ENCODE results near the gene ZNF175. TPM values are rescaled to one million over a fixed set of nuclear protein-coding genes. Genes with fewer than 3 reads are reported as not detected.

The ZNF175 gene
- total and polyA plus RNA-seq, 2 donors (not counting 3 experiments of a cell fraction or from before 2014, with no cell fraction given) = 4.9 to 16.5 TPM

DNA sequence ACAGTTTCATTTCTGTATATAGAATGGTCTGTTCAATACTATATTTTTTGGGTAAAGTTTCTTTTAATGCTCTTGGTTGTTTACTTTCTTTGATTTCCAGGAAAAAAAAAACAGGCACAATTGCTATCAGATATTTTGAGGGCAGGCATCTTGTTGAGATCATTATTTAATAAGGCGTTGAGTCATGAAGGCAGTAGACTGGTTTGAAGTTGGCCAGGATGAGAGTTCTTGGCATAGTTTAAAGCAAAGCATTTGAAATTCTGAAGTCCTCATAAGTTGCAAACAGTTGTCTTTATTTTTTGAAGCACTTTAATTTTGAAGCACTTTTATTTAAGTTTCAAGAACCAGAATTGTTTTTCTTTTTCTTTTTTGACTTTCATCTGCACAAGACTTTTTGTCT, 2.6 kb upstream of the ZNF175 start:
- no TSS peak for BruUV-seq (replicated peaks)
- TF ChIP-seq FOS (IDR thresholded peaks at IDR 0.05; ENCODE audit: borderline replicate concordance, insufficient read depth, low read length) (no peak), POLR2AphosphoS5 (IDR thresholded peaks at IDR 0.05; ENCODE audit: insufficient read depth, low read depth, low read length) (no peak), MYC (IDR thresholded peaks at IDR 0.05; ENCODE audit: low read depth, low read length) (no peak), GATA2 (IDR thresholded peaks at IDR 0.05; ENCODE audit: insufficient read depth, insufficient read length, low read depth, low read length) (no peak), EZH2 (IDR thresholded peaks at IDR 0.05; ENCODE audit: borderline replicate concordance, low read depth, low read length, severe bottlenecking) (no peak), MAX (IDR thresholded peaks at IDR 0.05; ENCODE audit: insufficient read depth, insufficient read length) (no peak), POLR2A (IDR thresholded peaks at IDR 0.05; ENCODE audit: low read depth, low read length) (no peak), JUN (IDR thresholded peaks at IDR 0.05; ENCODE audit: borderline replicate concordance, insufficient read depth, insufficient read length, low read depth) (no peak)
- TF ChIP-seq, protein P1, sequence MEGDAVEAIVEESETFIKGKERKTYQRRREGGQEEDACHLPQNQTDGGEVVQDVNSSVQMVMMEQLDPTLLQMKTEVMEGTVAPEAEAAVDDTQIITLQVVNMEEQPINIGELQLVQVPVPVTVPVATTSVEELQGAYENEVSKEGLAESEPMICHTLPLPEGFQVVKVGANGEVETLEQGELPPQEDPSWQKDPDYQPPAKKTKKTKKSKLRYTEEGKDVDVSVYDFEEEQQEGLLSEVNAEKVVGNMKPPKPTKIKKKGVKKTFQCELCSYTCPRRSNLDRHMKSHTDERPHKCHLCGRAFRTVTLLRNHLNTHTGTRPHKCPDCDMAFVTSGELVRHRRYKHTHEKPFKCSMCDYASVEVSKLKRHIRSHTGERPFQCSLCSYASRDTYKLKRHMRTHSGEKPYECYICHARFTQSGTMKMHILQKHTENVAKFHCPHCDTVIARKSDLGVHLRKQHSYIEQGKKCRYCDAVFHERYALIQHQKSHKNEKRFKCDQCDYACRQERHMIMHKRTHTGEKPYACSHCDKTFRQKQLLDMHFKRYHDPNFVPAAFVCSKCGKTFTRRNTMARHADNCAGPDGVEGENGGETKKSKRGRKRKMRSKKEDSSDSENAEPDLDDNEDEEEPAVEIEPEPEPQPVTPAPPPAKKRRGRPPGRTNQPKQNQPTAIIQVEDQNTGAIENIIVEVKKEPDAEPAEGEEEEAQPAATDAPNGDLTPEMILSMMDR (IDR thresholded peaks at IDR 0.05; ENCODE audit: extremely low read depth in 1 of 2, insufficient read depth in 1 of 2, low read depth in 1 of 2, low read length in 2 of 2) = no peak
- ChIA-PET POLR2A (no interaction called here), CTCF (interaction anchor here (0.7 kb wide), 1 partner anchor 69 kb away, joined by 3 read pairs; no protein-coding TSS in a partner anchor)
- Histone ChIP-seq H3K27me3 (ENCODE audit: control insufficient read depth in 2 of 2, insufficient read depth in 2 of 2, low read length in 2 of 2) (peaks cover 12 to 29% of the 10 kb centered on the region in 2 experiments), H3K27ac (ENCODE audit: insufficient read depth, low read depth, low read length) (no peak overlapping the region), H3K4me2 (ENCODE audit: insufficient read depth, low read length) (no peak overlapping the region), H3K4me3 (replicated peaks in 1 of 3; ENCODE audit: insufficient read depth in 1 of 3, low read depth in 1 of 3, low read length in 3 of 3) (no peak overlapping the region), H3K9ac (replicated peaks; ENCODE audit: extremely low read depth, insufficient read depth, low read length) (no peak overlapping the region), H3K79me2 (ENCODE audit: control insufficient read depth, insufficient read depth, low read length) (peaks cover 14% of the 10 kb centered on the region), H2AFZ (ENCODE audit: low read depth, low read length) (no peak overlapping the region), H3K9me1 (replicated peaks; ENCODE audit: control insufficient read depth, extremely low read depth, insufficient read depth, low read length) (no peaks in the 10 kb centered on the region), H4K20me1 (replicated peaks; ENCODE audit: control insufficient read depth, extremely low read depth, insufficient read depth, low read length) (no peaks in the 10 kb centered on the region), H3K9me3 (replicated peaks; ENCODE audit: control insufficient read depth, insufficient read depth, low read length) (no peaks in the 10 kb centered on the region), H3K36me3 (ENCODE audit: control insufficient read depth in 2 of 2, extremely low read depth in 1 of 2, insufficient read depth in 2 of 2, low read length in 2 of 2) (peaks cover 0 to 2% of the 10 kb centered on the region in 2 experiments), H3K4me1 (ENCODE audit: control insufficient read depth, extremely low read depth, insufficient read depth, low read length) (peaks cover 19% of the 10 kb centered on the region)
- DNase-seq (ENCODE audit: low read depth, low spot score) = no peak
- intact Hi-C loops (cut with micrococcal nuclease) = no loop called here
- dilution Hi-C loops (cut with MboI; ENCODE audit: extremely low pct_ligation_motif_present, low sequenced_read_pairs) = no loop called here
- FAIRE-seq = no peak

All from endothelial cell of umbilical vein (primary cell).